HL-60 (cell line): ENCODE results near the gene SNX9.

Experiments used
- DNase-seq, 2 experiments: peaks; one replicate each; pipeline ENCODE4 v3.0.0-alpha.2; 2010 to 2020; ENCODE audit warnings: low read depth in 1 of 2, low spot score in 1 of 2
- H3K27ac ChIP-seq: fragments of 250-450 bp; sonication (Bioruptor Pico); replicated peaks from 2 replicates; pipeline ENCODE4 v1.5.1; 2020; ENCODE audit warnings: mild to moderate bottlenecking, moderate library complexity
- H3K27me3 ChIP-seq: fragments of 250-450 bp; sonication (Bioruptor Pico); 2 replicates; pipeline ENCODE4 v1.5.1; 2021; ENCODE audit warnings: mild to moderate bottlenecking, moderate library complexity; ENCODE audit not compliant: insufficient read depth, poor library complexity, severe bottlenecking
- H3K4me3 ChIP-seq: replicated peaks from 2 replicates; pipeline ENCODE4 v1.5.1; 2011; ENCODE audit warnings: mild to moderate bottlenecking, control low read depth, low read length; ENCODE audit not compliant: insufficient read depth
- GABPA ChIP-seq: IDR thresholded peaks from 2 replicates; pipeline ENCODE4 v1.6.1; 2012; ENCODE audit warnings: low read depth

The SNX9 gene

GRCh38 chr6:157994125-157994795 is 171.2 kb downstream of the SNX9 start:
- Histone ChIP-seq H3K27ac (no peak overlapping the region), H3K4me3 (no peak overlapping the region), H3K27me3 (no peaks in the 10 kb centered on the region)
- TF ChIP-seq GABPA: no peak
- no peak for DNase-seq
